HG02970 (cell line): Measurements from ENCODE around the gene TYW1.
"Not testable (repeated sequence)": the region's sequence is repeated elsewhere in the genome, so short reads cannot be mapped to it uniquely, and the experiment has no call there.

ENCODE experiments used
- ATAC-seq: cut with Tn5 transposase; IDR thresholded peaks from one replicate; pipeline ENCODE4 v1.9.1; 2021; ENCODE audit warnings: mild to moderate bottlenecking, moderate library complexity, moderate number of reproducible peaks; ENCODE audit not compliant: unreplicated experiment, low FRiP score

Gene TYW1

GRCh38 chr7:67229018-67229417 is 232.4 kb downstream of the TYW1 start:
- ATAC-seq, result not testable (repeated sequence)

- ATAC-seq, result not testable (repeated sequence)
Measured at GRCh38 chr7:67230029-67230428, 233.4 kb downstream of the TYW1 start.

- not testable (repeated sequence) for ATAC-seq
Measured at GRCh38 chr7:67233506-67233905, 236.9 kb downstream of the TYW1 start.

- ATAC-seq, result not testable (repeated sequence)
Measured at GRCh38 chr7:67236216-67236615, 239.6 kb downstream of the TYW1 start.

- not testable (repeated sequence) for ATAC-seq
Measured at GRCh38 chr7:67242871-67243270, 246.2 kb downstream of the TYW1 start.

GRCh38 chr7:67248364-67248763 is 251.7 kb downstream of the TYW1 start:
- ATAC-seq, result not testable (repeated sequence)

- ATAC-seq, result no peak
Measured at GRCh38 chr7:67251986-67252558, 255.4 kb downstream of the TYW1 start.

GRCh38 chr7:67255076-67255475 is 258.4 kb downstream of the TYW1 start:
- not testable (repeated sequence) for ATAC-seq

GRCh38 chr7:67257779-67258178 is 261.1 kb downstream of the TYW1 start:
- ATAC-seq, result not testable (repeated sequence)

GRCh38 chr7:67259363-67259762 is 262.7 kb downstream of the TYW1 start:
- ATAC-seq, result not testable (repeated sequence)

GRCh38 chr7:67260166-67260586 is 263.5 kb downstream of the TYW1 start:
- ATAC-seq, result not testable (repeated sequence)

GRCh38 chr7:67264000-67264399 is 267.4 kb downstream of the TYW1 start:
- ATAC-seq, result not testable (repeated sequence)

- not testable (repeated sequence) for ATAC-seq
Measured at GRCh38 chr7:67266070-67266469, 269.4 kb downstream of the TYW1 start.

GRCh38 chr7:67267914-67268313 is 271.3 kb downstream of the TYW1 start:
- ATAC-seq, result no peak

GRCh38 chr7:67269916-67270315 is 273.3 kb downstream of the TYW1 start:
- ATAC-seq, result not testable (repeated sequence)
